Muscle of back (tissue), 13 donors: ENCODE data around the gene C1orf141. TPM values are rescaled to one million over a fixed set of nuclear protein-coding genes. Genes with fewer than 3 reads are reported as not detected.
"Not testable (repeated sequence)": the region's sequence is repeated elsewhere in the genome, so short reads cannot be mapped to it uniquely, and the experiment has no call there.

ENCODE experiments used
- DNase-seq, 3 donors: peaks; one replicate each; pipeline versions ENCODE4 v3.0.0 to v3.0.0-alpha.2; 2013
- long read RNA-seq, 9 donors: transcript quantifications; one replicate each; lab custom pipeline, GENCODE V29; 2026
- polyA plus RNA-seq, 10 donors: library from polyadenylated mRNA; unstranded; fragments of 120-200 nt; gene quantifications; one replicate each; pipeline ENCODE4 v1.2.1, GENCODE V29; 2013; ENCODE audit not compliant: insufficient read length in 10 of 10

The C1orf141 gene
- under 1 TPM in 1 of 10 donors, not detected in 9; 0.32 TPM for polyA plus RNA-seq
- long read RNA-seq, donor 1, result 0 reads
- long read RNA-seq, donor 2, result 0 reads
- long read RNA-seq, donor 3, result 0 reads
- long read RNA-seq, donor 4, result 0 reads
- long read RNA-seq, donor 5, result 0 reads
- long read RNA-seq, donor 6, result 0 reads
- long read RNA-seq, donor 7, result 0 reads
- long read RNA-seq, donor 8, result 0 reads
- long read RNA-seq, donor 9, result 0 reads

GRCh38 chr1:67134695-67135094, at the start of gene C1orf141:
Gene C1orf141 (minus strand): TSS chr1:67134970. CDS start chr1:67127240, 7,730 bp downstream.
- peak in 2 of 3 donors; percentile 30 to 68 for DNase-seq

GRCh38 chr1:67175530-67176087, 40.8 kb upstream of the C1orf141 start:
- DNase-seq, result no peak

- no peak for DNase-seq
Observed at GRCh38 chr1:67174716-67175284, 40.0 kb upstream of the C1orf141 start.

GRCh38 chr1:67173988-67174387, 39.2 kb upstream of the C1orf141 start:
- DNase-seq, result no peak

- DNase-seq, result no peak
Observed at GRCh38 chr1:67171978-67172377, 37.2 kb upstream of the C1orf141 start.

GRCh38 chr1:67171574-67171955, 36.8 kb upstream of the C1orf141 start:
- no peak for DNase-seq

- no peak for DNase-seq
Observed at GRCh38 chr1:67170751-67171573, 36.2 kb upstream of the C1orf141 start.

- no peak for DNase-seq
Observed at GRCh38 chr1:67169932-67170331, 35.2 kb upstream of the C1orf141 start.

- DNase-seq, result no peak
Observed at GRCh38 chr1:67169496-67169895, 34.7 kb upstream of the C1orf141 start.

GRCh38 chr1:67166196-67166595, 31.4 kb upstream of the C1orf141 start, which contains the start of gene IL23R:
Gene IL23R (plus strand): TSS chr1:67166454. CDS start chr1:67168121, 1,667 bp downstream.
- no peak for DNase-seq

GRCh38 chr1:67165468-67166041, 30.8 kb upstream of the C1orf141 start:
- no peak for DNase-seq

- no peak for DNase-seq
Observed at GRCh38 chr1:67162954-67163353, 28.2 kb upstream of the C1orf141 start.

- no peak for DNase-seq
Observed at GRCh38 chr1:67159233-67159632, 24.5 kb upstream of the C1orf141 start.

- no peak for DNase-seq
Observed at GRCh38 chr1:67158401-67158800, 23.6 kb upstream of the C1orf141 start.

GRCh38 chr1:67150931-67151330, 16.2 kb upstream of the C1orf141 start:
- DNase-seq, result no peak

GRCh38 chr1:67149179-67149770, 14.5 kb upstream of the C1orf141 start:
- DNase-seq, result peak; percentile 59 to 78 (median 63)

- DNase-seq, result no peak
Observed at GRCh38 chr1:67148516-67149178, 13.9 kb upstream of the C1orf141 start.

GRCh38 chr1:67147973-67148372, 13.2 kb upstream of the C1orf141 start:
- DNase-seq, result not testable (repeated sequence)

- DNase-seq, result no peak
Observed at GRCh38 chr1:67146539-67146938, 11.8 kb upstream of the C1orf141 start.

GRCh38 chr1:67146101-67146500, 11.3 kb upstream of the C1orf141 start:
- DNase-seq, result no peak

GRCh38 chr1:67144696-67145095, 9.9 kb upstream of the C1orf141 start:
- no peak for DNase-seq
